GM18517 (cell line): ENCODE measurements around the gene ATP8B4.
A peak's percentile ranks its signal among the peaks of the same experiment; 100 is the strongest.

ENCODE experiments used
- ATAC-seq: cut with Tn5 transposase; IDR thresholded peaks from one replicate; pipeline ENCODE4 v1.9.1; 2021; ENCODE audit warnings: mild to moderate bottlenecking, moderate library complexity; ENCODE audit not compliant: unreplicated experiment

Gene ATP8B4

GRCh38 chr15:49827311-49827710 is 291.7 kb downstream of the ATP8B4 start:
- no peak for ATAC-seq

- no peak for ATAC-seq
Observed at GRCh38 chr15:49826640-49827234, 292.3 kb downstream of the ATP8B4 start.

GRCh38 chr15:49824775-49825099 is 294.3 kb downstream of the ATP8B4 start:
- no peak for ATAC-seq

- ATAC-seq = no peak
Observed at GRCh38 chr15:49823987-49824774, 294.9 kb downstream of the ATP8B4 start.

- no peak for ATAC-seq
Observed at GRCh38 chr15:49817100-49817499, 301.9 kb downstream of the ATP8B4 start.

- peak; percentile 75 for ATAC-seq
Observed at GRCh38 chr15:49815950-49816349, 303.1 kb downstream of the ATP8B4 start.

GRCh38 chr15:49815526-49815925 is 303.5 kb downstream of the ATP8B4 start:
- ATAC-seq = no peak

GRCh38 chr15:49814709-49815108 is 304.3 kb downstream of the ATP8B4 start:
- ATAC-seq = no peak

- ATAC-seq = no peak
Observed at GRCh38 chr15:49813625-49814024, 305.4 kb downstream of the ATP8B4 start.

- no peak for ATAC-seq
Observed at GRCh38 chr15:49810720-49811119, 308.3 kb downstream of the ATP8B4 start.

- no peak for ATAC-seq
Observed at GRCh38 chr15:49809894-49810609, 309.0 kb downstream of the ATP8B4 start.

GRCh38 chr15:49808341-49808740 is 310.7 kb downstream of the ATP8B4 start:
- ATAC-seq = no peak
